ENCODE results near the gene ACSM6.
"Not testable (repeated sequence)": the region's sequence is repeated elsewhere in the genome, so short reads cannot be mapped to it uniquely, and the experiment has no call there.

ACSM6 gene

DNA sequence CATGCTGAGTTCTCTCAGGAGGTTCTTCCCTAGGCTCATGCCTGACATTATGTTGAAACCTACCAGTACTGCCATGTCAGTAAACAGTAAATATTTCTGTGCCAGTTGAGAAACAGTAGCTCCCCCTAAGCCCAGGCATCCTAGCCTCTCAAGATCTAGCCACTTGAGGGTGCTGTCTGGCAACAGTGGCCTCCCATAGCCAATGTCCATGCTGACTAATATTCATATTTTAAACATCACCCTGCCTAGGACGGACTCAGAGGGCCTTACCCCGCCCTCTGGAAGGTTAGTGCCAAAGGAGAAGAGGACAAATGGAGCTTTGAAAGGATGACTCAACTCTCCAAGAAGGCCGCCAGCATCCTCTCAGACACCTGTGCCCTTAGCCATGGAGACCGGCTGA lies 7.7 kb downstream of the ACSM6 start:
- Histone ChIP-seq H3K27me3 (ENCODE audit: insufficient read depth, poor library complexity, severe bottlenecking) (no peaks in the 10 kb centered on the region), H3K9me3 (ENCODE audit: severe bottlenecking) (no peaks in the 10 kb centered on the region), H3K4me1 (ENCODE audit: insufficient read depth, poor library complexity, severe bottlenecking) (no peaks in the 10 kb centered on the region), H3K4me3 (ENCODE audit: severe bottlenecking) (no peak overlapping the region), H3K36me3 (ENCODE audit: low read depth) (no peaks in the 10 kb centered on the region), H3K27ac (ENCODE audit: poor library complexity, severe bottlenecking) (no peak overlapping the region)
- peak; percentile 55 for DNase-seq (ENCODE audit: low spot score)
- ATAC-seq (ENCODE audit: low read depth) = peak; percentile 96
- TF ChIP-seq, protein P1, sequence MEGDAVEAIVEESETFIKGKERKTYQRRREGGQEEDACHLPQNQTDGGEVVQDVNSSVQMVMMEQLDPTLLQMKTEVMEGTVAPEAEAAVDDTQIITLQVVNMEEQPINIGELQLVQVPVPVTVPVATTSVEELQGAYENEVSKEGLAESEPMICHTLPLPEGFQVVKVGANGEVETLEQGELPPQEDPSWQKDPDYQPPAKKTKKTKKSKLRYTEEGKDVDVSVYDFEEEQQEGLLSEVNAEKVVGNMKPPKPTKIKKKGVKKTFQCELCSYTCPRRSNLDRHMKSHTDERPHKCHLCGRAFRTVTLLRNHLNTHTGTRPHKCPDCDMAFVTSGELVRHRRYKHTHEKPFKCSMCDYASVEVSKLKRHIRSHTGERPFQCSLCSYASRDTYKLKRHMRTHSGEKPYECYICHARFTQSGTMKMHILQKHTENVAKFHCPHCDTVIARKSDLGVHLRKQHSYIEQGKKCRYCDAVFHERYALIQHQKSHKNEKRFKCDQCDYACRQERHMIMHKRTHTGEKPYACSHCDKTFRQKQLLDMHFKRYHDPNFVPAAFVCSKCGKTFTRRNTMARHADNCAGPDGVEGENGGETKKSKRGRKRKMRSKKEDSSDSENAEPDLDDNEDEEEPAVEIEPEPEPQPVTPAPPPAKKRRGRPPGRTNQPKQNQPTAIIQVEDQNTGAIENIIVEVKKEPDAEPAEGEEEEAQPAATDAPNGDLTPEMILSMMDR (IDR thresholded peaks at IDR 0.05; ENCODE audit: poor library complexity, severe bottlenecking) = peak; percentile 59

DNA sequence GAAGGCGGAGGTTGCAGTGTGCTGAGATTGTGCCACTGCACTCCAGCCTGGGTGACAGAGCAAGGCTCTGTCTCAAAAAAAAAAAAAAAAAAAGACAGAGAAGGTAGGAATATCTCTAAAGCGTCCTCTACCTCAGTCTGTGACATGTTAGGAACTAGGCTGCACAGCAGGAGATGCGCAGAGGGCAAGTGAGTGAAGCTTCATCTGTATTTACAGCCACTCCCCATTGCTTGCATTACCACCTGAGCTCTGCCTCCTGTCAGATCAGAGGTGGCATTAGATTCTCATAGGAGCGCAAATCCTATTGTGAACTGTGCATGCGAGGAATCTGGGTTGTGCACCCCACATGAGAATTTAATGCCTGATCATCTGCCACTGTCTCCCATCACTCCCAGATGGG lies 8.8 kb downstream of the ACSM6 start:
- not testable (repeated sequence) for H3K27me3 ChIP-seq (ENCODE audit: insufficient read depth, poor library complexity, severe bottlenecking); ATAC-seq (ENCODE audit: low read depth); H3K4me1 ChIP-seq (ENCODE audit: insufficient read depth, poor library complexity, severe bottlenecking); H3K4me3 ChIP-seq (ENCODE audit: severe bottlenecking); H3K27ac ChIP-seq (ENCODE audit: poor library complexity, severe bottlenecking); H3K36me3 ChIP-seq (ENCODE audit: low read depth); H3K9me3 ChIP-seq (ENCODE audit: severe bottlenecking); DNase-seq (ENCODE audit: low spot score)

DNA sequence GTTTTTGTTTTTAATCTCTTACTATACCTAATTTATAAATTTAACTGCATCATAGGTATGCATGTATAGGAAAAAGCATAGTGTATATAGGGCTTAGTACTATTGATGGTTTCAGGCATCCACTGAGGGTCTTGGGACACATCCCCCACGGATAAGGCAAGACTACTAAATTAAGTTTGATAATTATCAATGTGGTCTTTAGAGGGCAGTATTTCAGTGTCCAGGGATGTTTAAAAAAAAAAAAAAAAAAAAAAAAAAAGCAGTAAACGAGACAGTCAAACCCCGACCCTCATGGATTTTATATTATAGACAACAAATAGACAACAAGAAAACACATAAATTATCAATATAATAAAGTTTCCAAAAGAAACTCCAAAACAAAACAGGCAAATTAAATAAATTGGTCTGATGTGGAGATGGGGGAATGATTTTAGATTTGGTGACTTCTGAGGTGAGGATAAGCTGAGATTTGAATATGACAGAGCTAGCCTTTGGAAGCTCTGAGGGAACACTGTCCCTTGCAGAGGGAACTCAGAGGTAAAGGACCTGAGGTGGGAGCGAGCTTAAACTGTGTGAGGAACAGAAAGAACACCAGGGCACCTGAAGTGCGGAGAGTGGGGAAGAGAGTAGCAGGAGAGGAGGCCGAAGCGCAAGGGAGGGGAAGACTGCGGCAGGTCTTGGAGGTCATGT lies 14.8 kb downstream of the ACSM6 start:
- no peaks in the 10 kb centered on the region for H3K36me3 ChIP-seq (ENCODE audit: low read depth)

DNA sequence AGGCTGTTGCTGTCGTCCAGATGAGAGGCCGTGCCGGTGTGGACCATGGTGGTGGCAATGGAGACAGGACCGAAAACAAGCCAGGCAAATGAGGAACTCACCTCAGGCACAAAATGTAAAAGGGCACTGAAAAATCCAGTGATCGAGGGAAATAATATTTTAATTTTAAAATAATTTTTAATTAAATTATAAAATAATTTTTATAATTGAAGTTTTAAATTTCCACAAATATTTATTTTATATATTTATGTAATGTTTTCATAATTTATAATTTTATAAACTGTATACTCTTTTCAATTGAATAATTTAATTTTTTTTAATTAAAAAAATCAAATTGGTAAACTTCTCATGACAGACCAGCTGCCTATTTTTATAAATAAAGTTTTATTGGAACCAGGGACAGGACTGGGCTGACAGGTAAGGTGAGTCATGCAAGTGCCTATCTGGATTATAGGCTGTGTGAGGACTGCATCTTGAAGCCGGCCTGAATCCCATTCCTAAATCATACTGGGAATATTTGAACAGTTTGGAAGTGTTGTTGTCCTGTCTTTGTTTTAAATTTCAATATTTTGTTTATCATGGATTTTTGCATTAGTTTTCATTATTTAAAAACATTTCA lies 15.6 kb downstream of the ACSM6 start:
- no peak overlapping the region for H3K4me3 ChIP-seq (ENCODE audit: severe bottlenecking)

More for the DNA sequence above, 14.8 kb downstream of the ACSM6 start:
- Histone ChIP-seq H3K27me3 (ENCODE audit: insufficient read depth, poor library complexity, severe bottlenecking) (no peaks in the 10 kb centered on the region), H3K27ac (ENCODE audit: poor library complexity, severe bottlenecking) (no peak overlapping the region), H3K9me3 (ENCODE audit: severe bottlenecking) (no peaks in the 10 kb centered on the region), H3K4me1 (ENCODE audit: insufficient read depth, poor library complexity, severe bottlenecking) (peaks cover 5% of the 10 kb centered on the region), H3K4me3 (ENCODE audit: severe bottlenecking) (no peak overlapping the region)
- DNase-seq (ENCODE audit: low spot score) (no peak), ATAC-seq (ENCODE audit: low read depth) (0 out of 3 replicates have a peak, but pooled peaks have one; percentile 21)
- TF ChIP-seq, protein P1 (IDR thresholded peaks at IDR 0.05; ENCODE audit: poor library complexity, severe bottlenecking) = peak; percentile 84

DNA sequence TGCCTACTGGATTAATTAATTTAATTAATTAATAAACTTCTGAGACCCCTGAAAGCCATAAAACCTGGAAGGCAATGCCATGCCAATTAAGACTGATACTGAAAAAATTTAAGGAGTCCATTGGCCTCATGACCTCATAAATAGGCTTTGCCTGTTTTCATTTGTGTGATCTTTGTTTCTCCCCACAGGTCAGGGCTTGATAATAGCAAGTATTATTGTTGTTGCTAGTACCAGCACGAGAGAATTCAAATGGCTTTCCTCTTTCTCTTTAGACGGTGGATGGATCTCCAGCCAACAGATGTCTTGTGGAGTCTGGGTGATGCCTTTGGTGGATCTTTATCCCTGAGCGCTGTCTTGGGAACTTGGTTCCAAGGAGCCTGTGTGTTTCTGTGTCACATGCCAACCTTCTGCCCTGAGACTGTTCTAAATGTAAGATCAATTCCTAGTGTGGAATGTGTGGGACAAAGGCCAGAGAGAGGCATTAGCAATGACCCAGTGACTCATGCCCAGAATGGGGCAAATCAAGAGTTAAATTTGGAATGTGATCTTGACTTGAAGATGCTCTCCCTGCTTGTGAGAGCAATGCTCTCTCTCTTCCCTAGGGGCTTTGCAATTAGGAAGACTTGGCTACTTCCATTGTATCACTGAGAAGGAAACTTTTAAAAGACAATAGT lies 17.7 kb downstream of the ACSM6 start:
- Histone ChIP-seq H3K4me1 (ENCODE audit: insufficient read depth, poor library complexity, severe bottlenecking) (peaks cover 16% of the 10 kb centered on the region), H3K36me3 (ENCODE audit: low read depth) (no peaks in the 10 kb centered on the region; the same call in 1 of the 2 replicates), H3K9me3 (ENCODE audit: severe bottlenecking) (no peaks in the 10 kb centered on the region), H3K4me3 (ENCODE audit: severe bottlenecking) (no peak overlapping the region), H3K27ac (ENCODE audit: poor library complexity, severe bottlenecking) (no peak overlapping the region), H3K27me3 (ENCODE audit: insufficient read depth, poor library complexity, severe bottlenecking) (no peaks in the 10 kb centered on the region)
- no peak for ATAC-seq (ENCODE audit: low read depth)
- no peak for DNase-seq (ENCODE audit: low spot score)
- TF ChIP-seq, protein P1 (IDR thresholded peaks at IDR 0.05; ENCODE audit: poor library complexity, severe bottlenecking) = no peak

More for the DNA sequence above, 15.6 kb downstream of the ACSM6 start:
- no peak overlapping the region for H3K27ac ChIP-seq (ENCODE audit: poor library complexity, severe bottlenecking)
- no peaks in the 10 kb centered on the region for H3K27me3 ChIP-seq (ENCODE audit: insufficient read depth, poor library complexity, severe bottlenecking)
- H3K4me1 ChIP-seq (ENCODE audit: insufficient read depth, poor library complexity, severe bottlenecking) = peaks cover 8% of the 10 kb centered on the region
- ATAC-seq (ENCODE audit: low read depth) = no peak
- H3K9me3 ChIP-seq (ENCODE audit: severe bottlenecking) = no peaks in the 10 kb centered on the region
- TF ChIP-seq, protein P1 (IDR thresholded peaks at IDR 0.05; ENCODE audit: poor library complexity, severe bottlenecking) = no peak
- DNase-seq (ENCODE audit: low spot score) = no peak
- H3K36me3 ChIP-seq (ENCODE audit: low read depth) = no peaks in the 10 kb centered on the region
